ENCODE results near the gene OR2T1.

The OR2T1 gene

GRCh38 chr1:248376916-248377315, 25.9 kb upstream of the OR2T1 start:
- no peak overlapping the region for H3K4me3 ChIP-seq (ENCODE audit: low read depth, low read length)
- DNase-seq (ENCODE audit: low read depth): no peak
- TF ChIP-seq CTCF (IDR thresholded peaks at IDR 0.05; ENCODE audit: low read depth, low read length, missing control alignments): no peak

- no peak for DNase-seq (ENCODE audit: low read depth)
- no peak for TF ChIP-seq CTCF (IDR thresholded peaks at IDR 0.05; ENCODE audit: low read depth, low read length, missing control alignments)
- no peak overlapping the region for H3K4me3 ChIP-seq (ENCODE audit: low read depth, low read length)
These were observed 22.0 kb upstream of the OR2T1 start for GRCh38 chr1:248380854-248381253.

- H3K4me3 ChIP-seq (ENCODE audit: low read depth, low read length): no peak overlapping the region
- TF ChIP-seq CTCF (IDR thresholded peaks at IDR 0.05; ENCODE audit: low read depth, low read length, missing control alignments): no peak
- DNase-seq (ENCODE audit: low read depth): no peak
These were observed 14.4 kb upstream of the OR2T1 start for GRCh38 chr1:248388426-248388825.

- no peak overlapping the region for H3K4me3 ChIP-seq (ENCODE audit: low read depth, low read length)
- no peak for TF ChIP-seq CTCF (IDR thresholded peaks at IDR 0.05; ENCODE audit: low read depth, low read length, missing control alignments)
- DNase-seq (ENCODE audit: low read depth): no peak
These were observed 9.8 kb upstream of the OR2T1 start for GRCh38 chr1:248393050-248393449.

- TF ChIP-seq CTCF (IDR thresholded peaks at IDR 0.05; ENCODE audit: low read depth, low read length, missing control alignments): peak; percentile 15
- peak; percentile 8 for DNase-seq (ENCODE audit: low read depth)
- no peak overlapping the region for H3K4me3 ChIP-seq (ENCODE audit: low read depth, low read length)
These were observed 1.2 kb downstream of the OR2T1 start for GRCh38 chr1:248404024-248404423.

- H3K4me3 ChIP-seq (ENCODE audit: low read depth, low read length): no peak overlapping the region
- DNase-seq (ENCODE audit: low read depth): no peak
- no peak for TF ChIP-seq CTCF (IDR thresholded peaks at IDR 0.05; ENCODE audit: low read depth, low read length, missing control alignments)
These were observed 4.2 kb downstream of the OR2T1 start for GRCh38 chr1:248406721-248407692.

- no peak overlapping the region for H3K4me3 ChIP-seq (ENCODE audit: low read depth, low read length)
- no peak for DNase-seq (ENCODE audit: low read depth)
- TF ChIP-seq CTCF (IDR thresholded peaks at IDR 0.05; ENCODE audit: low read depth, low read length, missing control alignments): no peak
These were observed 13.4 kb downstream of the OR2T1 start for GRCh38 chr1:248416226-248416625.
